Liver (tissue), 9 donors: ENCODE results near the gene RCN2. TPM values are rescaled to one million over a fixed set of nuclear protein-coding genes. Genes with fewer than 3 reads are reported as not detected.

ENCODE experiments used
- DNase-seq: peaks from one replicate; pipeline ENCODE4 v3.0.0-alpha.2; 2017; ENCODE audit warnings: low spot score
- H3K27ac ChIP-seq, 2 donors: one replicate each; pipeline ENCODE4 v1.7.0; 2013; ENCODE audit warnings: inconsistent platforms in 2 of 2, low read length in 2 of 2, control low read depth in 1 of 2, low read depth in 1 of 2, mild to moderate bottlenecking in 1 of 2
- H3K27me3 ChIP-seq, 4 donors: one replicate each; pipeline versions ENCODE4 v1.6.1 to v1.7.0; 2013; ENCODE audit warnings: low read length in 3 of 4, inconsistent platforms in 1 of 4, mild to moderate bottlenecking in 1 of 4, moderate library complexity in 1 of 4; ENCODE audit not compliant: control insufficient read depth in 4 of 4, insufficient read depth in 4 of 4
- H3K36me3 ChIP-seq, 4 donors: one replicate each; pipeline versions ENCODE4 v1.6.1 to v1.7.0; 2013; ENCODE audit warnings: low read length in 3 of 4, mild to moderate bottlenecking in 3 of 4, low read depth in 1 of 4, moderate library complexity in 1 of 4; ENCODE audit not compliant: control insufficient read depth in 4 of 4, insufficient read depth in 3 of 4
- H3K4me1 ChIP-seq, 4 donors: one replicate each; pipeline versions ENCODE4 v1.6.1 to v1.7.0; 2013; ENCODE audit warnings: low read length in 3 of 4, mild to moderate bottlenecking in 3 of 4, moderate library complexity in 1 of 4; ENCODE audit not compliant: control insufficient read depth in 4 of 4, insufficient read depth in 4 of 4
- H3K4me3 ChIP-seq, 3 donors: one replicate each; pipeline versions ENCODE4 v1.6.1 to v1.7.0; 2013; ENCODE audit warnings: low read length in 3 of 3, control low read depth in 1 of 3, low read depth in 1 of 3, mild to moderate bottlenecking in 1 of 3
- H3K9ac ChIP-seq, 2 donors: one replicate each; pipeline ENCODE4 v1.7.0; 2013; ENCODE audit warnings: low read length in 2 of 2, mild to moderate bottlenecking in 2 of 2, moderate library complexity in 2 of 2, control low read depth in 1 of 2, low read depth in 1 of 2
- H3K9me3 ChIP-seq, 4 donors: one replicate each; pipeline versions ENCODE4 v1.6.1 to v1.7.0; 2013; ENCODE audit warnings: low read length in 3 of 4; ENCODE audit not compliant: control insufficient read depth in 4 of 4
- ATF3 ChIP-seq: IDR thresholded peaks from 2 replicates; pipeline ENCODE4 v1.6.1; 2016; ENCODE audit warnings: antibody characterized with exemption
- CTCF ChIP-seq: fragments of 150-350 bp; IDR thresholded peaks from 2 replicates; pipeline ENCODE4 v1.5.1; 2017; ENCODE audit warnings: improper control_type of control experiment, low read depth, low read length; ENCODE audit not compliant: missing input control
- FOXA1 ChIP-seq: IDR thresholded peaks from 2 replicates; pipeline ENCODE4 v1.6.1; 2016; ENCODE audit warnings: antibody characterized with exemption
- FOXA2 ChIP-seq: IDR thresholded peaks from 2 replicates; pipeline ENCODE4 v1.6.1; 2016; ENCODE audit warnings: antibody characterized with exemption
- GABPA ChIP-seq, 2 donors: IDR thresholded peaks in 1 of 2; conservative IDR thresholded peaks in 1 of 2; 2 replicates each; pipeline ENCODE4 v1.6.1; 2016; ENCODE audit warnings: antibody characterized with exemption in 2 of 2, mild to moderate bottlenecking in 1 of 2, moderate library complexity in 1 of 2
- HNF4A ChIP-seq, 2 donors: conservative IDR thresholded peaks; 2 replicates each; pipeline ENCODE4 v1.6.1; 2016; ENCODE audit warnings: antibody characterized with exemption in 2 of 2, mild to moderate bottlenecking in 2 of 2
- HNF4G ChIP-seq: IDR thresholded peaks from 2 replicates; pipeline ENCODE4 v1.6.1; 2016; ENCODE audit warnings: antibody characterized with exemption
- JUND ChIP-seq, 2 donors: IDR thresholded peaks; 2 replicates each; pipeline ENCODE4 v1.6.1; 2016; ENCODE audit warnings: antibody characterized with exemption in 2 of 2
- MAX ChIP-seq: IDR thresholded peaks from 2 replicates; pipeline ENCODE4 v1.6.1; 2016; ENCODE audit warnings: antibody characterized with exemption
- NR2F2 ChIP-seq: IDR thresholded peaks from 2 replicates; pipeline ENCODE4 v1.6.1; 2016; ENCODE audit warnings: antibody characterized with exemption
- RAD21 ChIP-seq, 2 donors: IDR thresholded peaks; 2 replicates each; pipeline ENCODE4 v1.6.1; 2016; ENCODE audit warnings: antibody characterized with exemption in 2 of 2, mild to moderate bottlenecking in 2 of 2
- REST ChIP-seq: IDR thresholded peaks from 2 replicates; pipeline ENCODE4 v1.6.1; 2016; ENCODE audit warnings: antibody characterized with exemption, mild to moderate bottlenecking
- RXRA ChIP-seq, 2 donors: IDR thresholded peaks; 2 replicates each; pipeline ENCODE4 v1.6.1; 2017 to 2018; ENCODE audit warnings: antibody characterized with exemption in 2 of 2, mild to moderate bottlenecking in 1 of 2
- SP1 ChIP-seq: IDR thresholded peaks from 2 replicates; pipeline ENCODE4 v1.6.1; 2018; ENCODE audit warnings: antibody characterized with exemption, mild to moderate bottlenecking
- TAF1 ChIP-seq: conservative IDR thresholded peaks from 2 replicates; pipeline ENCODE4 v1.6.1; 2016; ENCODE audit warnings: antibody characterized with exemption, mild to moderate bottlenecking
- YY1 ChIP-seq: IDR thresholded peaks from 2 replicates; pipeline ENCODE4 v1.6.1; 2016; ENCODE audit warnings: antibody characterized with exemption, mild to moderate bottlenecking
- ZBTB33 ChIP-seq: IDR thresholded peaks from 2 replicates; pipeline ENCODE4 v1.6.1; 2016; ENCODE audit warnings: antibody characterized with exemption
- WGBS: extraction: QIAGEN DNeasy Blood & Tissue Kit; methylation state at CpG from one replicate; pipeline ENCODE4 v1.1.7; 2013; 5-methylcytosine and 5-hydroxymethylcytosine counted together
- polyA plus RNA-seq, 2 donors: library from polyadenylated mRNA; stranded (reverse) in 1 of 2; unstranded in 1 of 2; fragments of 200-250 nt in 1 of 2; fragments of >200 nt in 1 of 2; fragmentation: Nextera tagmentation in 1 of 2; extraction: Ambion mirVana in 1 of 2; gene quantifications; one replicate each; pipeline versions ENCODE4 v1.2.1 to v1.2.3, GENCODE V29; 2013 to 2015
- total RNA-seq, 2 donors: library from RNA; depleted of rRNA; stranded (reverse); fragments of >200 nt; gene quantifications; one replicate each; pipeline ENCODE4 v1.2.3, GENCODE V29; 2014
- donor health status: healthy.
- donor health status: healthy.
- donor health status: healthy.
- donor health status: healthy.
- donor health status: healthy.

RCN2 gene
- total and polyA plus RNA-seq, 4 donors: 8.7 to 28.2 (median 15.1) TPM

- TF ChIP-seq HNF4G: no peak
- TF ChIP-seq FOXA2: no peak
- TF ChIP-seq FOXA1: no peak
- no peak for TF ChIP-seq MAX
- no peak for TF ChIP-seq YY1
- TF ChIP-seq HNF4A (conservative IDR thresholded peaks at IDR 0.05): no peak
- TF ChIP-seq JUND (IDR thresholded peaks at IDR 0.05): no peak
- TF ChIP-seq RXRA (IDR thresholded peaks at IDR 0.05): no peak
- no peak for TF ChIP-seq ZBTB33
- TF ChIP-seq REST: no peak
- no peak for TF ChIP-seq RAD21 (IDR thresholded peaks at IDR 0.05)
- no peak for TF ChIP-seq TAF1
- no peak for TF ChIP-seq ATF3
- no peak for TF ChIP-seq SP1
- TF ChIP-seq CTCF: no peak
- no peak for TF ChIP-seq NR2F2
- no peaks in the 10 kb centered on the region for H3K4me1 ChIP-seq
- H3K4me3 ChIP-seq: no peak overlapping the region
- no peaks in the 10 kb centered on the region for H3K27me3 ChIP-seq
- no peaks in the 10 kb centered on the region for H3K36me3 ChIP-seq
- DNase-seq: no peak
- no peak overlapping the region for H3K27ac ChIP-seq
- no peak overlapping the region for H3K9ac ChIP-seq
- no peaks in the 10 kb centered on the region for H3K9me3 ChIP-seq
- WGBS: 79% methylated on average over 4 of the region's 4 CpGs
Observed at GRCh38 chr15:77001966-77002365, 70.4 kb downstream of the RCN2 start.

GRCh38 chr15:77002436-77002835 is 70.9 kb downstream of the RCN2 start:
- 69% methylated on average over 7 of the region's 7 CpGs for WGBS
- Histone ChIP-seq H3K9ac (no peak overlapping the region), H3K9me3 (no peaks in the 10 kb centered on the region), H3K27me3 (no peaks in the 10 kb centered on the region), H3K4me1 (no peaks in the 10 kb centered on the region), H3K27ac (no peak overlapping the region), H3K4me3 (no peak overlapping the region), H3K36me3 (no peaks in the 10 kb centered on the region)
- DNase-seq: no peak
- TF ChIP-seq JUND (IDR thresholded peaks at IDR 0.05) (no peak), ZBTB33 (no peak), REST (no peak), HNF4A (conservative IDR thresholded peaks at IDR 0.05) (no peak), MAX (no peak), HNF4G (no peak), RAD21 (IDR thresholded peaks at IDR 0.05) (no peak), YY1 (no peak), TAF1 (no peak), SP1 (no peak), GABPA (IDR thresholded peaks at IDR 0.05 in 1 of 2, conservative IDR thresholded peaks at IDR 0.05 in 1 of 2) (no peak), FOXA1 (no peak), FOXA2 (no peak), RXRA (IDR thresholded peaks at IDR 0.05) (no peak)
